Tibial artery (tissue), 4 donors: ENCODE measurements around the gene CRYBG1.

Experiments
- DNase-seq, 2 donors: peaks; one replicate each; pipeline ENCODE4 v3.0.0-alpha.2; 2019
- H3K27ac ChIP-seq, 2 donors: fragments of 200-600 bp; sonication (generic) in 1 of 2; 1 replicate in 1 of 2; 2 replicates in 1 of 2; pipeline ENCODE4 v1.5.1; 2018 to 2019; ENCODE audit warnings: mild to moderate bottlenecking in 1 of 2
- H3K27me3 ChIP-seq, 2 donors: fragments of 200-600 bp; sonication (generic) in 1 of 2; one replicate each; pipeline versions ENCODE4 v1.5.1 to v1.6.0; 2016 to 2019
- H3K36me3 ChIP-seq, 3 donors: fragments of 200-600 bp; sonication (generic) in 2 of 3; one replicate each; pipeline ENCODE4 v1.5.1; 2016 to 2019; ENCODE audit warnings: mild to moderate bottlenecking in 2 of 3
- H3K4me1 ChIP-seq, 4 donors: fragments of 200-600 bp; sonication (generic) in 2 of 4; 1 replicate in 3 of 4; 2 replicates in 1 of 4; pipeline ENCODE4 v1.5.1; 2016 to 2019
- H3K4me3 ChIP-seq, 2 donors: fragments of 200-600 bp; sonication (generic) in 1 of 2; 1 replicate in 1 of 2; 2 replicates in 1 of 2; pipeline ENCODE4 v1.5.1; 2018 to 2019; ENCODE audit warnings: mild to moderate bottlenecking in 2 of 2
- H3K9me3 ChIP-seq, 3 donors: fragments of 200-600 bp; sonication (generic) in 1 of 3; one replicate each; pipeline ENCODE4 v1.5.1; 2016 to 2019
- intact Hi-C: fragments of 100-400 bp; cut with DNase I; formaldehyde crosslinking; loops from one replicate; pipeline ENCODE4 v1.15.0; 2023; ENCODE audit warnings: low total_unique reads
- TF ChIP-seq, protein P1 (sequence below), 2 experiments: fragments of 200-600 bp in 1 of 2; fragments of 450-650 bp in 1 of 2; IDR thresholded peaks; one replicate each; pipeline ENCODE4 v1.5.1; 2017 to 2019; ENCODE audit warnings: antibody characterized with exemption in 2 of 2, mild to moderate bottlenecking in 1 of 2, moderate library complexity in 1 of 2

CRYBG1 gene

GRCh38 chr6:106440546-106440945 is 80.0 kb downstream of the CRYBG1 start:
- TF ChIP-seq, protein P1, sequence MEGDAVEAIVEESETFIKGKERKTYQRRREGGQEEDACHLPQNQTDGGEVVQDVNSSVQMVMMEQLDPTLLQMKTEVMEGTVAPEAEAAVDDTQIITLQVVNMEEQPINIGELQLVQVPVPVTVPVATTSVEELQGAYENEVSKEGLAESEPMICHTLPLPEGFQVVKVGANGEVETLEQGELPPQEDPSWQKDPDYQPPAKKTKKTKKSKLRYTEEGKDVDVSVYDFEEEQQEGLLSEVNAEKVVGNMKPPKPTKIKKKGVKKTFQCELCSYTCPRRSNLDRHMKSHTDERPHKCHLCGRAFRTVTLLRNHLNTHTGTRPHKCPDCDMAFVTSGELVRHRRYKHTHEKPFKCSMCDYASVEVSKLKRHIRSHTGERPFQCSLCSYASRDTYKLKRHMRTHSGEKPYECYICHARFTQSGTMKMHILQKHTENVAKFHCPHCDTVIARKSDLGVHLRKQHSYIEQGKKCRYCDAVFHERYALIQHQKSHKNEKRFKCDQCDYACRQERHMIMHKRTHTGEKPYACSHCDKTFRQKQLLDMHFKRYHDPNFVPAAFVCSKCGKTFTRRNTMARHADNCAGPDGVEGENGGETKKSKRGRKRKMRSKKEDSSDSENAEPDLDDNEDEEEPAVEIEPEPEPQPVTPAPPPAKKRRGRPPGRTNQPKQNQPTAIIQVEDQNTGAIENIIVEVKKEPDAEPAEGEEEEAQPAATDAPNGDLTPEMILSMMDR (IDR thresholded peaks at IDR 0.05), result no peak
- peaks cover 0 to 8% (median 0%) of the 10 kb centered on the region in 4 donors for H3K4me1 ChIP-seq
- no peak for DNase-seq
- H3K27me3 ChIP-seq, result peaks cover 0 to 34% of the 10 kb centered on the region in 2 donors
- no peaks in the 10 kb centered on the region for H3K9me3 ChIP-seq
- no peaks in the 10 kb centered on the region for H3K36me3 ChIP-seq
- intact Hi-C loops, result loop anchor here (10.0 kb wide), 1 partner anchor 534 kb away; the partner anchor contains the start of gene CD24
- H3K4me3 ChIP-seq, result no peak overlapping the region
- no peak overlapping the region for H3K27ac ChIP-seq

GRCh38 chr6:106442395-106442794 is 81.9 kb downstream of the CRYBG1 start:
- peaks cover 0 to 8% (median 0%) of the 10 kb centered on the region in 4 donors for H3K4me1 ChIP-seq
- no peak for DNase-seq
- intact Hi-C loops, result loop anchor here (10.0 kb wide), 1 partner anchor 532 kb away; the partner anchor contains the start of gene CD24

DNA sequence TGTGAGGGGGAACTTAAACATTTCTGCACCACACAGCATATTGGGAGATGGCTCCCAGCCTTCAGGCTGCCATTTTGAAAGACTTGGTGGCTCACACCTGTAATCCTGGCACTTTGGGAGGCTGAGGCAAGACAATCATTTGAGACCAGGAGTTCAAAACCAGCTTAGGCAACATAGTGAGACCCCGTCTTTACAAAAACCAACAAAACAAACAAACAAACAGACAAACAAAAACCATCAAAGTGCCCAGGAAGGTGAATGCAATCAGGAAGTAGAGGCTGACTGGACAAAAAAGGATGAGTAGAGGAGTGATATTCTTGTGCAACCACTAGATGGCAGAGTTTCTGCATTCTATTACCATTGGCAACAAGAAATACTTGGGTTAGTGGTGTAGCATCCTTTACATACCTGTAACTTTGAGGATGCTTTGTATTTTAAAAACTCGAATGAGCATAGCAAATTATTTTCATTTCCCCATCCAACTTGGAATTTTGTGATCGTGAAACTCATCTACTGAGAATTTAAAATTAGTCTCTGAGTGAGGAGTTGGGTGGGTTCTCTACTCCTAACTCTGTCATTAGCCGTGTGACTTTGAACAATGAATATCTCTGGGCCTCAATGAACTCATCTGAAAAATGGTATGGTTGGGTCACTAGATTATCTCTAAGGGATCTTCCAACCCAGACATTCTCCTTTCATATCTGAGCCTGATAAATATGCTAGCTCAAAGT is 84.4 kb downstream of the CRYBG1 start:
- Histone ChIP-seq H3K9me3 (no peaks in the 10 kb centered on the region), H3K36me3 (no peaks in the 10 kb centered on the region), H3K27ac (no peak overlapping the region), H3K4me3 (no peak overlapping the region), H3K4me1 (peaks cover 0 to 5% (median 0%) of the 10 kb centered on the region in 4 donors), H3K27me3 (peaks cover 0 to 23% of the 10 kb centered on the region in 2 donors)
- DNase-seq, result no peak
- intact Hi-C loops, result loop anchor here (5.0 to 10.0 kb wide), 2 partner anchors 122 to 530 kb away; partner anchors contain the start of gene CD24
- TF ChIP-seq, protein P1 (IDR thresholded peaks at IDR 0.05), result peak; percentile 71 to 72

More at GRCh38 chr6:106442395-106442794, 81.9 kb downstream of the CRYBG1 start:
- Histone ChIP-seq H3K9me3 (no peaks in the 10 kb centered on the region), H3K36me3 (no peaks in the 10 kb centered on the region), H3K27me3 (peaks cover 0 to 34% of the 10 kb centered on the region in 2 donors), H3K27ac (no peak overlapping the region), H3K4me3 (no peak overlapping the region)
- TF ChIP-seq, protein P1 (IDR thresholded peaks at IDR 0.05), result no peak

- no peak for DNase-seq
- Histone ChIP-seq H3K9me3 (no peaks in the 10 kb centered on the region), H3K36me3 (no peaks in the 10 kb centered on the region), H3K4me1 (no peaks in the 10 kb centered on the region), H3K27me3 (peaks cover 0 to 19% of the 10 kb centered on the region in 2 donors), H3K4me3 (no peak overlapping the region), H3K27ac (no peak overlapping the region)
- TF ChIP-seq, protein P1 (IDR thresholded peaks at IDR 0.05), result no peak
- intact Hi-C loops, result loop anchor here (5.0 to 10.0 kb wide), 2 partner anchors 122 to 529 kb away; partner anchors contain the start of gene CD24
Measured at GRCh38 chr6:106445508-106445878, 85.0 kb downstream of the CRYBG1 start.

DNA sequence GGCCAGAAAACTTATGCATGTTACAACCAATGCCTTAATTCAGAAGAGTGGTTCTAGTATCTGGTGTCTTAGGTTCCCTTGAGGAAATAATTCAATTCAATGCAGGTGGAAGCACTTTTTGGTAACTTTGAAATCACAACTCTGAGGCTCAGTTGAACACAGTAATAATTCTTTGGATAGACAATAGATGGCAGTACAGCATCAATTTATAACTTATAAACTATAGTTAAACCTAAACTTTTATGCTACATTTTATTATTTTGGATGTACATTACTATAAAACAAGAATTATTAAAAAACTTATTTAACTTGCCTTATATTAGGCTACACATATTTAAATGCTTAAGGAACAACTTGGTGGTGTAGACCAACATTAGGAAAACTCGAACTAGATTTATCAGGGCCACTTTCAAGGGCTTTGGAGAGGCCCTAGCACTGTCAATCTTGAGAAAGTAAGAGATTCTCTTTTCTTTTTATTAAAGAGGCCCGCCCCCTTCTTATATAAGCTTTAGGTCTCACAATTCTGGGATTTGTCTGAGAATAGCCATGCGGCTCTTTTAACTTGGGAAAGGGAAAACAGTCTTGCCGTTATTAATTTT is 85.9 kb downstream of the CRYBG1 start:
- Histone ChIP-seq H3K9me3 (no peaks in the 10 kb centered on the region), H3K36me3 (no peaks in the 10 kb centered on the region), H3K27me3 (peaks cover 0 to 19% of the 10 kb centered on the region in 2 donors), H3K27ac (no peak overlapping the region), H3K4me3 (no peak overlapping the region), H3K4me1 (no peaks in the 10 kb centered on the region)
- intact Hi-C loops, result loop anchor here (5.0 to 10.0 kb wide), 2 partner anchors 121 to 528 kb away; partner anchors contain the start of gene CD24
- TF ChIP-seq, protein P1 (IDR thresholded peaks at IDR 0.05), result no peak
- DNase-seq, result no peak
